Thyroid gland (tissue), 4 donors: ENCODE results near the gene TBC1D5.

Experiments
- CTCF ChIP-seq, 6 experiments: fragments of 200-600 bp in 3 of 6; fragments of 450-650 bp in 3 of 6; sonication (generic) in 3 of 6; IDR thresholded peaks; one replicate each; pipeline ENCODE4 v1.5.1; 2016 to 2019; ENCODE audit warnings: antibody characterized with exemption in 6 of 6, mild to moderate bottlenecking in 2 of 6, inconsistent platforms in 1 of 6, moderate library complexity in 1 of 6
- POLR2A ChIP-seq, 2 donors: fragments of 450-650 bp; IDR thresholded peaks; one replicate each; pipeline ENCODE4 v1.6.1; 2017; ENCODE audit warnings: antibody characterized with exemption in 2 of 2, mild to moderate bottlenecking in 2 of 2, moderate library complexity in 1 of 2

- no peak for TF ChIP-seq CTCF (IDR thresholded peaks at IDR 0.05)
- no peak for TF ChIP-seq POLR2A (IDR thresholded peaks at IDR 0.05)
These were observed 61.9 kb downstream of the TBC1D5 start for GRCh38 chr3:17680530-17680929.
